Left renal cortex interstitium (tissue), 4 donors: ENCODE data around the gene VPS41. TPM values are rescaled to one million over a fixed set of nuclear protein-coding genes. Genes with fewer than 3 reads are reported as not detected.
"Not testable (repeated sequence)": the region's sequence is repeated elsewhere in the genome, so short reads cannot be mapped to it uniquely, and the experiment has no call there.

ENCODE experiments used
- DNase-seq, 4 donors: peaks; one replicate each; pipeline ENCODE4 v3.0.0-alpha.2; 2013; ENCODE audit warnings: low read depth in 4 of 4, low spot score in 2 of 4, missing footprints in 1 of 4
- polyA plus RNA-seq, 4 donors: library from polyadenylated mRNA; unstranded; fragments of 120-200 nt; gene quantifications; one replicate each; pipeline ENCODE4 v1.2.1, GENCODE V29; 2013; ENCODE audit not compliant: insufficient read length in 4 of 4

VPS41 gene
- 10 to 100 TPM; 62.2 to 84.6 (median 77.5) TPM for polyA plus RNA-seq

DNA sequence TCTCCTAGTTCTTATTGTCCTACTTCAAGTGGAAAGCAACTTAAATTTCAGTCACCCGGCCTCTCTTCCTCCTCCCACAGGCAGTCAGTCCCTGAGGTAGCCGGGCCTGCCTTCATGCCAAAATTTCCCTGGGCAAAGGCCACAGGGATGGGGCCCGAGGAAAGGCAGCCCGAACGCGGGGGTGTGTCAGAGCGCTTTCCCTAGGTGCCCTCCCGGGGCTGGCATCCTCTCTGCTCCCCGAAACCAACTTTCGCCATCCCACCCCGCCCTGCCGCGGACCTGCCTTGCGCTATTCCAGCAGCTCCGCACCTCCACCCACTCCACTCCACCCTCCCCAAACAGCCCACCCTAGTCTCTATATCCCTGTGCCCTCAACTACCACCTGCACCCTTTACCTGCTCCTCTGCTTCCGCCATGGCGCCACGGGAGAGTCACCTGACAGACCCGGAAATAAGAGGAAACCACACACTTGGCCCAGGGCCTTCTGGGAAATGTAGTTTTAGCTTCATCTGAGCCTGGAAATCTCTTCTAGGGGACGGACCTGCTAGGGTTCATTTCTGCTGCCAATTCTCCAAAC, at the start of gene VPS41:
VPS41 (minus strand) TSS at position 433 of the 577 bp plus-strand sequence; CDS start at position 416, 17 bp downstream.
- peak; percentile 51 to 86 (median 62) for DNase-seq

- no peak for DNase-seq
Observed at GRCh38 chr7:38955892-38956291, 46.9 kb upstream of the VPS41 start.

GRCh38 chr7:38953971-38954370, 45.0 kb upstream of the VPS41 start:
- no peak for DNase-seq

DNA sequence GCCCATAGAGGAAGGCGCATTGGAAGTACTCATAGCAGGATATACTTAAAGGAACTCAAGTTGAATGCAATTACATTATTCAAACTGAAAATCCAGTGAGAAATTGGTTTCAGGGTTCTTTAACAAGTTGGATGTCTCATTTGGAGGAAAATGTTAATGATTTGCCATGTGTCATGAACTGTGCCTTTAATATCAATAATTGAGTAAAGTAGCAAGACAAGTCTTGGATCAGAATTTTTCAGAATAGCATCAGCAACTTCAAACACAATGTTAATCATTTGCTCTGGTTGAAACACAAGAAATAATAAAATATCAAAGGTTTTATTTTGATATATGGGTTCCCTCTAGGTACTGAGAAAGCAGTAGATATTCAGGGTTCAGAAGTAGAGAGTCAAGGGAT, 44.2 kb upstream of the VPS41 start:
- DNase-seq = no peak

- DNase-seq = no peak
Observed at GRCh38 chr7:38951213-38951612, 42.2 kb upstream of the VPS41 start.

DNA sequence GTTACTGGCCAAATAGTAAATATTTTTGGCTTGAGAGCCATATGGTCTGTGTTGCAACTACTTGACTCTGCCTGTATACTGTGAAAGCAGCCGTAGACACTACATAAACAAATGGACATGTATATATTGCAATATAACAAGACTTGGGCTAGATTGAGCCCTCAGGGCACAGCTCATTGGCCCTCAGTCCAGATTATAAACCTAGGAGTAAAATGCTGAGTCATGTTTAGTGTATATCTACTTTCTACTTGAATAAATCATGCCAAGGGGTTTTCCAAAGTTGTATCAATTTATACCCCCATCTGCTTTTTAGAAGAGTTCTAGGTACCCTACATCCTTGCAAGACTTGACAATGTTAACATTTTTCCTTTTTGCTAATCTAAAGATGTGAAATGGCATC, 41.3 kb upstream of the VPS41 start:
- DNase-seq = no peak

DNA sequence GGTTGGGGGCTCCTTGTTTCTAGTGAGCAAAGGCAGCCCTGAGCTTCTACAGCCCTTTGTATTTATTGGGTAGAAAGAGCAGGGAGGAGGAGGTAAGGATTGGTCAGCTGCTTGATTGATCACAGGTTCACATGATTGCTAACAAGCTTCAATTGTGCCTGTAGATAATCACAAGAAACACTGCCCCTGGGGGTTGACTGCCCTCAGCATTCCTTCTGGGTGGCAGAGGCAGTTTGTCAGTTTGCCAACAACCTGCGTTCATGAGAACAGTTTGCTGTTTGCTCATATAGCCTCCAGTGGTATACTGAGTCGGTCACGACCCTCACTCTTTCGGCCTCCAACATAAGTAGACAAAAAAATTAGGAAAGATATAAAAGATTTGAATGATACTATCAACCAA, 38.5 kb upstream of the VPS41 start:
- DNase-seq = not testable (repeated sequence)

- DNase-seq = no peak
Observed at GRCh38 chr7:38942431-38943051, 33.5 kb upstream of the VPS41 start.

- no peak for DNase-seq
Observed at GRCh38 chr7:38940774-38941173, 31.8 kb upstream of the VPS41 start.

DNA sequence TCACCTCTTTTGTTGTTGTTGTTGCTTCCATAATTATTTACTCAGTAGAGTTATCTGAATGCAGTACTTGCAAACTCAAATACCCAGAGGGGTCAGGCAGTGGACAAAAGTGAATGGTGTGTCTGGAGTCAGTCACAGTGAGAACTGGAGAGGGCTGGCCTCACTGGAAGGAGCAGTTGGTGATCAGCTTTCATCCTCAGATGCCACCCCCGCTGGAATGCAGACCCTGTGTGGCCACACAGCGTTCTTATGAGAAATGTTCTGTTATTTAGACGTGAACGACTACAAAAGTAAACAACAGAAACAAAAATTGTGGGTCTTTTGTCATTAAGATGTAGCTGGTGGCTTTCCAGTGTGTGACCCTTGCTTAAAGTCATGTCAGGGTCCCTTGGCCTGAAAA, 29.6 kb upstream of the VPS41 start:
- DNase-seq = no peak

- no peak for DNase-seq
Observed at GRCh38 chr7:38938001-38938485, 29.1 kb upstream of the VPS41 start.

DNA sequence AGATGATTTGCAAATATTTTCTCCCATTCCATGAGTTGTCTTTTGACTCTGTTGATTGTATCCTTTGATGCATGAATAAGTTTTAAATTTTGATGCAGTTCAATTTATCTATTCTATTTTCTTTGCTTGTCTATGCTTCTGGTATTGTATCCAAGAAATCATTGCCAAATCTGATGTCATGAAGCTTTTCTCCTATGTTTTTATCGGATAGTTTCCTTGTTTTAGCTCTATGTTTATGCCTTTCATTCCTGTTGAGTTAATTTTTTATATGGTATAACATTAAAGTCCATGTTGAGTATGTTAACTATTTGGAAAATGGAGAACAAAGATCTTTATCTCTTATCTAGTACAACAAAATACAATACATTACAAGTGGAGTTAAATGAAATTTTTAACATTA, 27.6 kb upstream of the VPS41 start:
- no peak for DNase-seq

DNA sequence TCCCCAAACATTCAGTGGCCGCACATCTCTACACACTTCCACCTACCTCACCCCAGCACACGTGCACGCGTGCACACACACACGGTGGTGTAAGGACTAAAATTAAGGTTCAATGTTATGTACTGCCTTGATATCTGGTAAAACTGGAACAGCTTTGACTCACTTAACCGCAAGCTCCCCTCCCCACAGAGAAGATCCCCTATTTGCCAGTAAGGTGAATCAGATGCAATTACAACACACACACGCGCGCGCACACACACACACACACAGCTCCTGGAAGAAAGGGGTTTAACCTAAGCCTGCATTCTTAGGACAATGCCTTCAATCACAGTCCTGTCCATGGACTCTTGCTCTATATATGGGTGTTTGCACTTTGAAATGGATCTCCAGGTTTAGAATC, 25.5 kb upstream of the VPS41 start:
- DNase-seq = no peak

DNA sequence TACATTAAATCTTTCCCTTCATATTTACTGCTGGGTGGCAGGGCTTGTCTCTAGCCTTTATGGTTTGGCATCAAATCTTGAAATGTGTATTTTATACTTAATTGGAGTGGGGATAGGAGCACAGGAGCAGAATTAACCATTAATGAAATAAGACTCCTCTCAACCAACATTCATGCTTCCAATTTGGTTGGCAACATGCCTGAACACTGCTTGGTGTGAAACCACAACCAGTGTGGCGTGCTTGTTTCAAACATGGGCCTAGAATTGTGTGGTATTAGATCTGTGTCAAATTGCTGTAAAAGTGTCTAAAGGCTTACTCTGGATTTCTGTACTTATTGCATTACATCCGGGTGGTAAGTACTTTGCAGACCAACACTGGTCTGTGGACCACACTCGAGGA, 25.1 kb upstream of the VPS41 start:
- DNase-seq = no peak

DNA sequence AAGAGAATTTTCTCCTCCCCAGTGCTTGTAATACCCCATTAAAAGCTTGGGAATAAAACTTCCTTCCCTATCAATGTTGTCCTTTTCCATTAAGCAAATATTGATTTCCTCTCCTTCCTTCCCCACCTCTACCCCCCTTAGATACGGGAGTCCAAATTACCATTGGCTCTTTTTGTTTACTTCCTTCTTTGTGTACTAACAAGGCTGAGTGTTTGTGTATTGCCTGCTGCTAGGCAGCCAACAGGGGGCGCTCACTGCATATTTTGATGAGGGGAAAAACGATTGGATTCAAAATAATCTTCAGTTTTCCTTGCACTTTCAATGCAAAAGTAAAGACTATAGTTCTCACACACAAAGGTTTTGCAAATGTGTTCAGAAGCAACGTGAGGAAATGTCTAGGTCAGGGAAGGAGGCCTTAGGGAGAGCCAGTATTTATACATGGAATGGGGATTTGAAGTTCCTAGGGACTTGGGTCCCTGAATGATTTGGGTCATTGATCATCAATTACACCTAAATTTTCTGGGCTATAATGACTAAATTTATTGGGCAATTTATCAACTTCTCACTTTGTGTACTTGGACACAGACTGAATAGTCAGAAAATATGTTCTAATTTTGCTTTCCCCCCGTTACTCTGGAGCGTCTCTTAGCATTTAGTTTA, 23.6 kb upstream of the VPS41 start:
- DNase-seq = peak in 3 of 4 donors; percentile 26 to 60 (median 35)

DNA sequence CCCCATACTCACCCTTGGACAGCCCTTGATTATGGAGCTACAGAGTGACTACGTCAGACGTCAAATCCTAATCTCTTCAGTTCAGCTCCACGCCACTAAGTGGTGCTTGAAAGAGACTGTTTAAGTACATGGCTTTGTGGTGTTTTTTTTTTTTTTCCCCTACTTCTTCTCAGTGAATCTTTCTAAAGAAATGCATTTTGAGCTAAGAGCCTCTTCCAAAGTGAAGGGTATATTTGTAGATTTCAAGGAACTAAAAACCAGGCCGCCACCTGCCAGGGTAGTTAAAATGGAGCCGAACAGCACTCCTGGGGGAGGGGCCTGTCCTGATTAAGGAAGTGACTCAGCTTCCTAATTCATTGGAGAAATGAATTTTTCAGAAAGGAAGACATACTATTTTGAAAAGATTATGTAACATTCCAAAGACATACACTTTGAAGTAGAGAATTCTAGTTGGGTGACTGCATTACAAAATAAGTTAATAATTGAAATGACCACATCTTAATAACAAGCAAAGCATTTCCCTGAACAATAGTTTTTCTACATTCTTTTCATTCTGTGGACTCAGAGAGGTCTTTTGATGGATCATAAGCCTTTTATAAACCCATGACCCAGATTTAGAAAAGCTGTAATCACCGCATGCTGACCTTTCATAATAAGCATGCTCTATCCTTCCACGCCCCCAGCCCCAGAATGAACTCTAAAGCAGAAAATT, 20.6 kb upstream of the VPS41 start:
- DNase-seq = no peak

- no peak for DNase-seq
Observed at GRCh38 chr7:38928506-38928905, 19.5 kb upstream of the VPS41 start.

DNA sequence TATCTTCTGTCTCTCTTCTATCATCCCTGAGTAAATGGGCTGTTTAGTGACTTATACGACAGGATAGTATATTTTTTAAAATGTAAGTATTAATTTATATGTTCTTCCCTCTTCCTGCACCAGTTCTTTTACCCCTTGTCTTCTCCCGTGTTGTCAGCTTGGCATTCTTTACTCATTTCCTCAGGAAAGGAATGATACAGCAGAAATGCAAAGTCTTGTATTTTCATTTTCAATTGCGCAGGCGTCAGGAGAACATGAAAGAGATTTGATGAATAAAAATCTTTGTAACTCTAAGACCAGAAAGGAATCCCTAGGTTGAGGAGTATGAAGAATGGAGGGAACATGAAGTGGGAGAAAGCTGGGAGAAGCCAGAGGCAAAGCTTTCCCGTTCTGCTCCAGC, 18.8 kb upstream of the VPS41 start:
- no peak for DNase-seq

GRCh38 chr7:38920731-38921130, 11.7 kb upstream of the VPS41 start:
- no peak for DNase-seq

- DNase-seq = no peak
Observed at GRCh38 chr7:38916396-38916795, 7.4 kb upstream of the VPS41 start.

GRCh38 chr7:38909870-38910269, 879 bp upstream of the VPS41 start:
- DNase-seq = no peak
